ENCODE results near the gene C17orf114.

C17orf114 gene

DNA sequence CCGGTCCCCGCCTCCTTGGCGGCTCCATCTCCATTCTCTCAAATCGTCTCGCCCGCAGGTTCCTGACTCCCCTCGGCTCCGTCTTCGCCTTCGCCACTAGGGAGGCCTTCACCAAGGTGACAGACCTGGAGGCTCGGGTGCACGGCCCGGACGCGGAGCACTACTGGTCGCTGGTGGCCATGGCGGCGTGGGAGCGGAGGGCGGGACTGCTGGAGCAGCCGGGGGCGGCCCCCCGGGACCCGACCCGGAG, 12.5 kb downstream of the C17orf114 start:
- ATAC-seq (ENCODE audit: low read depth) (no peak), DNase-seq (no peak)
- POLR2A ChIA-PET, result interaction anchor here (0.7 to 2.8 kb wide), 12 partner anchors 10 to 158 kb away, joined by 3 to 17 read pairs (median 4); partner anchors contain the start of genes ARRB2, C17orf107, MINK1 and PLD2
- Mint-ChIP-seq H3K9me3 (no peaks in the 10 kb centered on the region), H3K4me1 (peaks cover 19% of the 10 kb centered on the region), H3K27ac (peak overlapping the region; percentile 70), H3K27me3 (peaks cover 60% of the 10 kb centered on the region), H3K4me3 (peak overlapping the region; percentile 78), H3K36me3 (no peaks in the 10 kb centered on the region)

DNA sequence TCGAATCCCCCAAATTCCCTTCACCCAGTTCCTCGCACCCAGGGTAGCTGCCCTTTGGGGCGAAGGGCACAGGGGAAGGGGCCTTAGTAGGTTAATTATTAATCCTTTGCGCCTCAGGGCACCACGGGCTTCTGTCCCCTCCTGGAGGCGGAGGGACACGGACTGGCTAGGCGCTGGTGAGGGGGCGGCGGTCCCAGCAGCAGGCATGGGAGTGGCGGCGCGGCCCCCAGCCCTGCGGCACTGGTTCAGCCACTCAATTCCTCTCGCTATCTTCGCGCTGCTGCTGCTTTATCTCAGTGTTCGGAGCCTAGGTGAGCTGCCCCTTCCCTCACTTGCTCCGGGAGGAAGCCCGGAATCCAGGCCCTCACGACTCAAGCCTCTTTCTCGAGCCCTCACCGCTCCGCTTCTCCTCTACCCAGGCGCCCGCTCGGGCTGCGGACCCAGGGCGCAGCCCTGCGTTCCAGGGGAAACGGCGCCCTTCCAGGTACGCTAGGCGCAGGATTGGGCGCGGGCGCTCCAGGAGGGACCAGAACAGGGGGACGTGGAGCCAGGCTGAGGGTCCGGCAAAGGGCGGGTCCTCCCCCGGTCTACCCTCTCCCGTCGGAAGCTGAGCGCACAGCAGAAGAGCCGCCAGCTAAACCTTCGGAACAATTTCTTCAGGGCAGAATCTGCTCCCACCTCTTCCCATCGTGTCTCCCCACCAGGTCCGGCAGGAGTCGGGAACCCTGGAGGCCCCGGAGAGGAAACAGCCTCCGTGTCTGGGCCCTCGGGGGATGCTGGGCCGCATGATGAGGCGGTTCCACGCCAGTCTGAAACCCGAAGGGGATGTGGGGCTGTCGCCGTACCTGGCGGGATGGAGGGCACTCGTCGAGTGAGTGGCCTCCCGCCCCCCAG, 13.1 kb downstream of the C17orf114 start, which contains the start of gene GLTPD2:
Gene GLTPD2 (plus strand): TSS at position 158 of the 894 bp plus-strand sequence. CDS start 48 bp downstream, at position 206.
- Mint-ChIP-seq H3K27me3 (peaks cover 63% of the 10 kb centered on the region), H3K4me3 (peak within 1 kb of the TSS; percentile 78), H3K36me3 (no peaks in the 10 kb centered on the region), H3K9me3 (no peaks in the 10 kb centered on the region), H3K4me1 (peaks cover 19% of the 10 kb centered on the region), H3K27ac (peak within 1 kb of the TSS; percentile 70)
- POLR2A ChIA-PET, result interaction anchor here (0.9 to 2.8 kb wide), 9 partner anchors 9 to 151 kb away, joined by 3 to 17 read pairs (median 5); partner anchors contain the start of genes ARRB2, MINK1, PLD2 and RNF167
- DNase-seq (no peak), ATAC-seq (ENCODE audit: low read depth) (peak; percentile 16)

DNA sequence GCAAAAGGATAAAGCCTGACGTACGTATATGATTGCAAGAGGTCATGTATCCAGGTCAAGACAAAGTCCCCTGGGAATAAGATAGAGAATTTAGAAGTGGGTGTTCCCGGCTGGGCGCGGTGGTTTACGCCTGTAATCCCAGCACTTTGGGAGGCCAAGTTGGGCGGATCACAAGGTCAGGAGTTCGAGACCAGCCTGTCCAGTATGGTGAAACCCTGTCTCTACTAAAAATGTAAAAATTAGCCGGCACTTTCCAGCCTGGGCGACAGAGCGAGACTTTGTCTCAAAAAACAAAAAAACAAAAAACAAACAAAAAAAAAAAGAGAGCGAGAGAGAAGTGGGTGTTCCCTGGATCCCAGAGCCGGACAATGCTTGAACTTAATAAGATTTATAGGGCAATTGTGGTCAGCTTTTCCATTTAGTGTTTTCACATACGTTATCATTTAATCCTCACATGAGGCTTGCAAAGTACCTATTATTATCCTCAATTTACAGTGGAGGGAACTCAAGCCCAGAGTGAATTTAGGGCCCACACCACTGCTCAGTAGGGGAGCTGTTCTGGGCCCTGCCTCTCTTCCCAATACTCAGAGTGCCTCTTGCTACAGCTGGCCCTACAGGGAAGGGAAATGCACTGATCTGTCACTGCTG, 13.8 kb downstream of the C17orf114 start:
- POLR2A ChIA-PET, result interaction anchor here (0.9 to 2.8 kb wide), 4 partner anchors 8 to 19 kb away, joined by 3 to 17 read pairs (median 4); partner anchors contain the start of genes PLD2, PSMB6 and TM4SF5
- no peak overlapping the region for H3K27ac Mint-ChIP-seq
- H3K9me3 Mint-ChIP-seq, result no peaks in the 10 kb centered on the region
- ATAC-seq (ENCODE audit: low read depth) (no peak), DNase-seq (no peak)
- peaks cover 19% of the 10 kb centered on the region for H3K4me1 Mint-ChIP-seq
- no peaks in the 10 kb centered on the region for H3K36me3 Mint-ChIP-seq
- peaks cover 70% of the 10 kb centered on the region for H3K27me3 Mint-ChIP-seq
- H3K4me3 Mint-ChIP-seq, result peak overlapping the region; percentile 37

DNA sequence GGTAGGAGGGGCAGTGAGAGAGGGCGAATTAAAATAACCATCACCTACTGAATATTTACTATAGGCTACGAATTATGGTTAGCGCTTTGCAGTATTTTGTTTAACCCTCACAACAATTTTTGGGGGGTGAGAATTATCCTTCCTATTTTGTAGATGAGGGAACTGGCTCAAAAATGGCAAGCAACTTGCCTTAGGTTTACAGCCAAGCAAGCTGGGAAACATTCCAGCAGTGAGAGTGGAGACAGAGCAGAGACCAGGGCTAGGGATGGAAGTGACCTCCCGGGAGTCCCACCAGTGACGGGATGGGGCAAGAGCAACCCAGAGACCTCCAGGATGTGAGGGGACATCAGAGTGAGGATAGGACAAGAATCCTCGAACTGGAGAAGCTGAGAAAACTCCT, 15.6 kb downstream of the C17orf114 start:
- H3K27ac Mint-ChIP-seq, result no peak overlapping the region
- H3K27me3 Mint-ChIP-seq, result peaks cover 76% of the 10 kb centered on the region
- H3K36me3 Mint-ChIP-seq, result no peaks in the 10 kb centered on the region
- peaks cover 21% of the 10 kb centered on the region for H3K4me1 Mint-ChIP-seq
- H3K9me3 Mint-ChIP-seq, result no peaks in the 10 kb centered on the region
- ATAC-seq (ENCODE audit: low read depth) (no peak), DNase-seq (no peak)
- H3K4me3 Mint-ChIP-seq, result no peak overlapping the region
- POLR2A ChIA-PET, result interaction anchor here (0.5 to 1.6 kb wide), 2 partner anchors 9 to 97 kb away, joined by 3 to 4 read pairs; partner anchors contain the start of gene PSMB6

DNA sequence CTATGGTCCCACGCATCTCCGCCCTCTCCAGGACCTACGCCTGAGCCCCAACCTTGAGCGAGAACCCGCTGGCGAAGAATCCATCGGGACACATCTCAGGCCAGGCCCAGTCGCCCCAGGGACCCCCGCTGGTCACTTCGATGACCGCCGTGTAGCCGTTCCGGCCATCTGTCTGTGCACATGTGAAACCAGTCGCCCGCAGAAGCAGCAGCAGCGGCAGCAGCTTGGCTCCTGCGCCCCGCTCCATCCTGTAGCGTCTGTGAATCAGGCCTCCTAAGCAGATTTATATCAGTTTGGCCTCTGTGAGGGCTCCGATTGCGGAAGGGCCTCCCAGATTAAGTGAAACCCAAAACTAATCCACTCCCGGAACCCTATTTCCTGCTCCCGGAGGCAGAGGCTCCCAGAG, 16.0 kb downstream of the C17orf114 start, which contains the start of gene VMO1:
Gene VMO1 (minus strand): TSS at position 259 of the 406 bp plus-strand sequence. CDS start 12 bp downstream, at position 247.
- Mint-ChIP-seq H3K9me3 (no peaks in the 10 kb centered on the region), H3K4me1 (peaks cover 21% of the 10 kb centered on the region), H3K4me3 (peak within 1 kb of the TSS; percentile 55), H3K36me3 (no peaks in the 10 kb centered on the region), H3K27ac (no peak within 1 kb of the TSS), H3K27me3 (peaks cover 74% of the 10 kb centered on the region)
- ATAC-seq (ENCODE audit: low read depth) (no peak), DNase-seq (no peak)
- POLR2A ChIA-PET, result interaction anchor here (0.5 kb wide), 1 partner anchor 97 kb away, joined by 3 read pairs; no protein-coding TSS in a partner anchor

DNA sequence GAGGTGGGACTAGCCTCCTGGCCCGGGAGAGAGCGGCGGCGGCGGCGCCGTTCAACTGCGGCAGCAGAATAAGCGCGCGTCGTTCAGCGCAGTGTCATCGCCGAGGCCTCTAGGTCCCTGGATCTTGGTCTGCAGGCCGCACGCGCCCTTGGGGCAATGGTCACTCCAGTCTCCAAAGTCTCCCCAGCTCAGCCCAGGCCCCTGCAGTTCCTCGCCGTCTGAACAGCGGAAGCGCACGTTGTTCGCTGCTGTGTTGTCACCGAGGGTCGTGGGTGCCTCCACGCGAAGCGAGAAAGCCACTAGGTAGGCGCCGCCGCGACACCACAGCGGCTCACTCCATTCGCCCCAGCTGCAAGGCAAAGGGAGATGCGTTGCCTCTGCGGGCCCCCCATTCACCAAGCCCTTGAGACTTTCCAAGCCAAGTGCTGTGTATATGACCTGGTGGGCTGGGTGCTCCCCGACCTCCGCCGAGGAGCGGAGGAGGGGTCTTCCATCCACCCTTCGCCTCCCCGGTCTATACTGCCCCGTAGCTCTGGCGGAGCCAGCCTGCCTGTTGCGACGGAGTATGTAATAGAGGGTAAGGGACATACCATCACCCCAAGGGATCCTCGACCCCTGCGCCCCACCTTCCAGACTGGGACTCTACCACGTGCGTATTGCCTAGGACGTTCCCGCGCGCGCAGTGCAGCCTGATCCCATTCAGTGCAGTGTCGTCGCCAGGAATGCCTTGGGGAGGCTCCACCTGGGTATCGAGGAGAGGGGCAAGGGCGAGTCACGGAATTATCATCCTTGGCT, 16.6 kb downstream of the C17orf114 start:
- no peak for ATAC-seq (ENCODE audit: low read depth)
- Mint-ChIP-seq H3K27me3 (peaks cover 77% of the 10 kb centered on the region), H3K9me3 (no peaks in the 10 kb centered on the region), H3K27ac (no peak overlapping the region), H3K36me3 (no peaks in the 10 kb centered on the region), H3K4me1 (peaks cover 18% of the 10 kb centered on the region), H3K4me3 (peak overlapping the region; percentile 55)
- POLR2A ChIA-PET, result interaction anchor here (0.5 to 1.4 kb wide), 2 partner anchors 10 kb away, joined by 3 to 5 read pairs; partner anchors contain the start of gene PSMB6
- peak; percentile 49 for DNase-seq

DNA sequence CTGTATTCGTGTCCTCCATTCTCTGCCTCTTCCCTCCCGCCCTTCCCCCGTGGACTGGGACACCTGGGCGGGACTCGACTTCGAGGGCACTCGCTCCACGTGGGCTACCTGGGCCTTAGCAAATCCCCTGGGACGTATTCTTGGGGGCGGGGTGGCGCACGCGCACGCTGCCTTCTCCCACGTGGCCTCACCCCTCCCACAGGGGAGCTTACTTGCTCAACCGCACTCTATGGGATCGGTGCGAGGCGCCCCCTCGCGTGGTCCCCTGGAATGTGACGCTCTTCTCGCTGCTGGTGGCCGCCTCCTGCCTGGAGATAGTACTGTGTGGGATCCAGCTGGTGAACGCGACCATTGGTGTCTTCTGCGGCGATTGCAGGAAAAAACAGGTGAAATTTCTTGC, 19.5 kb downstream of the C17orf114 start:
- no peak overlapping the region for H3K4me3 Mint-ChIP-seq

DNA sequence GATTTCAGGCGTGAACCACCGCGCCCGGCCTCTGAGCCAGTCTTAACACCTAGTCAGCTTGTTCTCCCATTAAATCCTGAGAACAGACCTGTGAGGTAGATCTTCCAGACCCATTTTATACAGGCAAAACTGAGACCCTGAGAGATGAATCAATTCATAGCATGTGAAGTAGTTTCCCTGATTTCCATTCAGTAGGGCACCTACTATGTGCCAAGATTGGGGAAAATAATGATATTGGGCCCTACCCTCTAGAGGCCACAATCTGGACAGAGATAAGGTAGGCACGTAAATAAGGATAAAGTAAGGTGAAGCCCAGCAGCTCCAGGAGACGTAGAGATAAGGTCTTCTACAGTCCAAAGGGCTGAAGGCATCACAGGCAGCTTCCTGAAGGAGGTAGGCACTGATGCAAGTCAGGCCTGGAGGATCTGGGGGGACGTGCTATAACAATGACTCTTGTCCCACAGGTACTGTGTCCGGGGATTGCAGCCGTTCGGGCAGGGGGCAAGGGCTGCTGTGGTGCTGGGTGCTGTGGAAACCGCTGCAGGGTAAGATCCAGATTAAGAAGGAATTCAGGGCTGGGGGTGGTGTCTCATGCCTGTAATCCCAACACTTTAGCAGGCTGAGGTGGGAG, 21.7 kb downstream of the C17orf114 start:
- Mint-ChIP-seq H3K4me3 (no peak overlapping the region), H3K9me3 (no peaks in the 10 kb centered on the region), H3K27ac (no peak overlapping the region), H3K36me3 (no peaks in the 10 kb centered on the region), H3K27me3 (peaks cover 56% of the 10 kb centered on the region), H3K4me1 (peaks cover 10% of the 10 kb centered on the region)
- POLR2A ChIA-PET, result interaction anchor here (0.9 to 1.0 kb wide), 2 partner anchors 8 to 70 kb away, joined by 3 to 4 read pairs; partner anchors contain the start of genes ARRB2 and GLTPD2
- DNase-seq (no peak), ATAC-seq (ENCODE audit: low read depth) (no peak)

More for the DNA sequence above, 19.5 kb downstream of the C17orf114 start:
- DNase-seq, result peak; percentile 41
- H3K36me3 Mint-ChIP-seq, result no peaks in the 10 kb centered on the region
- H3K27ac Mint-ChIP-seq, result no peak overlapping the region
- H3K9me3 Mint-ChIP-seq, result no peaks in the 10 kb centered on the region
- POLR2A ChIA-PET, result interaction anchor here (0.7 to 1.5 kb wide), 4 partner anchors 10 to 74 kb away, joined by 4 to 7 read pairs (median 5); no protein-coding TSS in a partner anchor
- H3K27me3 Mint-ChIP-seq, result peaks cover 71% of the 10 kb centered on the region
- peaks cover 22% of the 10 kb centered on the region for H3K4me1 Mint-ChIP-seq
- ATAC-seq (ENCODE audit: low read depth), result peak; percentile 40

DNA sequence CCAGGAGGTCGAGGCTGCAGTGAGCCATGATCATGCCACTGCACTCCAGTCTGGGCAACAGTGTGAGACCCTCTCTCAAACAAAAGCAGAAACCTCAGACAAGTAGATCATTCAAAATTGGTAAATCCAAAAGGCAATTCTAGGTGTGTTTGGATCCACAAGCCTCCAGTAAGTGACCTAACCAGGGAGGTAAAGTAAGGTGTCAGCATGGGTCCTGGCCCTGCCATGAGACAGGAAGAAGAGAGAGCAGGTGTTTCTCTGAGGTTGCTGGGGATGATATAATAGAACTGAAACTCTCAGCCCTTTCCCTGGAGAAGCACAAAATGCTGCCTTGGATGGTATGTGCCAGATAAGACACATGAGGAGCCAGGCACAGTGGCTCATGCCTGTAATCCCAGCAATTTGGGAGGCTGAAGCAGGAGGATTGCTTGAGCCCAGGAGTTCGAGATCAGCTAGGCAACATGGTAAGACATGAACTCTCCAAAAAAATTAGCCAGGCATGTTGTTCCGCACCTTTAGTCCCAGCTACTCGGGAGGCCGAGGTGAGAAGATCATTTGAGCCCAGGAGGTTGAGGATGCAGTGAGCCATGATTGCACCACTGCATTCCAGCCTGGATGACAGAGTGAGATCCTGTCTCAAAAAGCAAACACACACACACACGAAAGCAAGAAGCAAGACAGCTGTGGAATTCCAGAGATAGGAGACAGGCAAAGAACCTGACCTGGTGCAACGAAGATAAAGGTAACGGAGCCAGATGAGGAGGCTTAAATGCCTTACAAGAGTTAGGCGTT, 24.0 kb downstream of the C17orf114 start:
- POLR2A ChIA-PET, result no interaction called here
- no peak overlapping the region for H3K27ac Mint-ChIP-seq
- peaks cover 10% of the 10 kb centered on the region for H3K4me1 Mint-ChIP-seq

DNA sequence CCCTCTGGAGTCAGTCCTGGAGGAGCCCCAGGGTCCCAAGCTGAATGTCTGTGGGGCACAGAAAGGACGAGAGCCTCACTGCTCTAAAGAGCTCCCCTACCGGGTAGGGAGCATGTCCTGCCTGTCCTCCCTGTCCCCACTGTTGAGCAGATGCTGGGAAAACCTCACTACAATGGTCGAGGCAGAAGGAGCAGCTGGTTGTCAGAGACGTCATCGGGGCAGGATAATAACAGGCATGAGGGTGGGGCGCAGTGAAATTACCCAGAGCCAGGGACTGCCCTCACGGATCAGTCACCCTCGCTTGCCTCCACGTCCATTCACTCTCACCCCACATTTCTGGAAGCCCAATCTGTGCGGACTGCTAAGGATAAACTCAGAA, 29.9 kb downstream of the C17orf114 start:
- POLR2A ChIA-PET, result interaction anchor here (1.0 to 1.7 kb wide), 3 partner anchors 17 to 119 kb away, joined by 3 read pairs; partner anchors contain the start of gene GLTPD2
- H3K36me3 Mint-ChIP-seq, result no peaks in the 10 kb centered on the region
- no peak overlapping the region for H3K27ac Mint-ChIP-seq
- no peak overlapping the region for H3K4me3 Mint-ChIP-seq
- peaks cover 29% of the 10 kb centered on the region for H3K27me3 Mint-ChIP-seq
- H3K9me3 Mint-ChIP-seq, result no peaks in the 10 kb centered on the region
- no peak for ATAC-seq (ENCODE audit: low read depth)
- DNase-seq, result no peak
- peaks cover 13% of the 10 kb centered on the region for H3K4me1 Mint-ChIP-seq

More for the DNA sequence above, 24.0 kb downstream of the C17orf114 start:
- Mint-ChIP-seq H3K9me3 (no peaks in the 10 kb centered on the region), H3K27me3 (peaks cover 41% of the 10 kb centered on the region), H3K4me3 (no peak overlapping the region), H3K36me3 (no peaks in the 10 kb centered on the region)
- ATAC-seq (ENCODE audit: low read depth), result no peak
- DNase-seq, result no peak

DNA sequence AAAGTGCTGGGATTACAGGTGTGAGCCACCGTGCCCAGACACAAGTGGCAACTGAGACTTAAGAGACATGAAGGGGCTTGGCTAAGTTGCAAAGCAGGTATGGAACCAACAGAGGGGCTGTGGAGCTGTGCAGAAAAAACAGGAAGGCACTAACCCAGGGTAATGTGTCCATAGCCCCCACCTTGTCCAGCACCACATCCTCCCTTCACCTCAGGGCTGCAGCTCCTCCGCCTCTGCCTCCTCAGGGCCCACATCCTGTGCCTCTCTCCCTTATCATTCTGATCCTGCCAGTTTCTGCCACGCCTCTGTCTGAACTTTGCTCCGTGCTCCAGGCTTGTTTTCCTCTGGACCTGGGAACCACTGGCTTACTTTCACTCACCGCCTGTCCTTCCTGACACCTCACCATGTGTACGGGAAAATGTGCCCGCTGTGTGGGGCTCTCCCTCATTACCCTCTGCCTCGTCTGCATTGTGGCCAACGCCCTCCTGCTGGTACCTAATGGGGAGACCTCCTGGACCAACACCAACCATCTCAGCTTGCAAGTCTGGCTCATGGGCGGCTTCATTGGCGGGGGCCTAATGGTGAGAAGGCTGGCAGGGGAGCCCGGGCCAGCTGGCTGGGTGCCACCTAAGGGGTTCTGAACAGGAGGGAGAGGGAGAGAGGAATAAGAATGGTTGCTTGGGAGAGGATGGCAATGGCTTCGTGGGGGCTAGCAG, 30.5 kb downstream of the C17orf114 start, which contains the start of gene TM4SF5:
Gene TM4SF5 (plus strand): TSS at position 368 of the 716 bp plus-strand sequence. CDS start 37 bp downstream, at position 405.
- H3K27me3 Mint-ChIP-seq, result peaks cover 25% of the 10 kb centered on the region
- peak; percentile 100 for ATAC-seq (ENCODE audit: low read depth)
- H3K4me1 Mint-ChIP-seq, result peaks cover 13% of the 10 kb centered on the region
- H3K4me3 Mint-ChIP-seq, result peak within 1 kb of the TSS; percentile 17
- H3K36me3 Mint-ChIP-seq, result no peaks in the 10 kb centered on the region
- peak; percentile 52 for DNase-seq
- POLR2A ChIA-PET, result interaction anchor here (0.6 to 1.7 kb wide), 7 partner anchors 17 to 120 kb away, joined by 3 to 6 read pairs (median 3); partner anchors contain the start of genes CXCL16, GLTPD2, PSMB6 and ZMYND15
- H3K27ac Mint-ChIP-seq, result peak within 1 kb of the TSS; percentile 62
- H3K9me3 Mint-ChIP-seq, result no peaks in the 10 kb centered on the region
